ENCODE results near the gene MRPL52. TPM values are rescaled to one million over a fixed set of nuclear protein-coding genes. Genes with fewer than 3 reads are reported as not detected.
"Not testable (repeated sequence)": the region's sequence is repeated elsewhere in the genome, so short reads cannot be mapped to it uniquely, and the experiment has no call there.

The MRPL52 gene
- total RNA-seq, 5 donors from 2014 or later (not counting 1 experiment from before 2014, with no cell fraction given) = 36.5 to 70.1 (median 62.2) TPM

DNA sequence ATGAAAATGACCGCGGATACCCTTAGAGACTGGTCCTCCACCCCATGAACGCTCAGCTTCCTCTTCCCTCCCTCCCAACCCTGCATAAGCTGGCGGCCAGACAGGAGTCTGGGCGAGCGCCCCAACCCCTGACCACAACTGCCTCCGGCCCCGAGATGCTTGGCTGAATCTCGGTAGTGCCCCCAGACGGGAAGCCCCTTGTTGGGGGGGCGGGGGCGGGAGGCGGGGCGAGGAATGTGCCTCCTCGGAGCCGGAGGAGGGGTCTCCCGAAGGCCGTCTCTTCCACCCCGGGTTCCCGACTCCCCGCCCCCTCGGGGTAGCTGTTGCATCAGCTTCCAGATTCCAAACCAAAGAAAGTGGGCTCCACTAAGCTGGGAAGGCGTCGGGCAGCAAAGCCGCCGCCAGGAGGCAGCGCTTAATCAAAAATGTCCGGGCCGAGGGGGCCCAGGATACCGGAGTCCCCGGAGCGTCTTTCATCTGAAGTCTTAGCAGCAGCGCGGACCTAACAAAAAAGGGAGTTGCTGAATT lies 7.1 kb upstream of the MRPL52 start:
- Mint-ChIP-seq H3K36me3 (no peaks in the 10 kb centered on the region), H3K4me3 (peak overlapping the region; percentile 41 to 54 (median 50)), H3K4me1 (peaks cover 15 to 22% (median 17%) of the 10 kb centered on the region in 3 donors), H3K9me3 (no peaks in the 10 kb centered on the region), H3K27ac (no peak overlapping the region), H3K27me3 (peaks cover 6 to 13% of the 10 kb centered on the region in 2 donors)
- no peaks in the 10 kb centered on the region for H3K9me3 ChIP-seq
- peaks cover 0 to 55% of the 10 kb centered on the region in 2 experiments for H3K27me3 ChIP-seq (replicated peaks in 1 of 2; ENCODE audit: control insufficient read depth in 2 of 2, extremely low read depth in 1 of 2, insufficient read depth in 2 of 2, low read length in 1 of 2)
- peaks cover 7 to 21% of the 10 kb centered on the region in 2 experiments for H3K4me1 ChIP-seq (ENCODE audit: control insufficient read depth in 1 of 2, extremely low read depth in 1 of 2, insufficient read depth in 2 of 2, low read length in 2 of 2)
- H3K27ac ChIP-seq (ENCODE audit: low read length) = no peak overlapping the region
- ATAC-seq (replicated peaks in 1 of 4) (peak; percentile 89 to 93 (median 91)), DNase-seq (peak in 34 of 35 experiments; percentile 29 to 83 (median 59))
- CTCF ChIA-PET = interaction anchor here (0.6 to 3.4 kb wide), 26 partner anchors 17 to 974 kb away, joined by 3 to 46 read pairs (median 6); partner anchors contain the start of gene OXA1L (in 1 of the 2)
- H3K4me3 ChIP-seq (ENCODE audit: control insufficient read depth in 1 of 2, extremely low read depth in 1 of 2, low read length in 1 of 2) = peak overlapping the region; percentile 24 to 25
- 1% methylated on average over 22 of the region's 34 CpGs for WGBS (ENCODE audit: insufficient coverage)
- POLR2A ChIA-PET = interaction anchor here in 1 of 2 donors (0.9 kb wide), 1 partner anchor 134 kb away, joined by 4 read pairs; the partner anchor contains the start of gene HAUS4
- H3K36me3 ChIP-seq (ENCODE audit: control insufficient read depth in 2 of 2, extremely low read depth in 1 of 2, insufficient read depth in 1 of 2, low read length in 1 of 2) = no peaks in the 10 kb centered on the region

- Histone ChIP-seq H3K9me3 (no peaks in the 10 kb centered on the region), H3K4me1 (ENCODE audit: control insufficient read depth in 1 of 2, extremely low read depth in 1 of 2, insufficient read depth in 2 of 2, low read length in 2 of 2) (peaks cover 7 to 27% of the 10 kb centered on the region in 2 experiments), H3K36me3 (ENCODE audit: control insufficient read depth in 2 of 2, extremely low read depth in 1 of 2, insufficient read depth in 1 of 2, low read length in 1 of 2) (no peaks in the 10 kb centered on the region), H3K4me3 (ENCODE audit: control insufficient read depth in 1 of 2, extremely low read depth in 1 of 2, low read length in 1 of 2) (no peak overlapping the region), H3K27me3 (replicated peaks in 1 of 2; ENCODE audit: control insufficient read depth in 2 of 2, extremely low read depth in 1 of 2, insufficient read depth in 2 of 2, low read length in 1 of 2) (peaks cover 0 to 49% of the 10 kb centered on the region in 2 experiments), H3K27ac (ENCODE audit: low read length) (no peak overlapping the region)
- ChIA-PET POLR2A (interaction anchor here (0.6 to 1.0 kb wide), 3 partner anchors 8 to 158 kb away, joined by 3 to 10 read pairs (median 5); no protein-coding TSS in a partner anchor), CTCF (interaction anchor here (0.5 to 3.4 kb wide), 7 partner anchors 24 to 77 kb away, joined by 3 to 46 read pairs (median 6); no protein-coding TSS in a partner anchor)
- no peak overlapping the region for H3K27ac Mint-ChIP-seq
- DNase-seq = no peak
- H3K4me3 Mint-ChIP-seq = peak overlapping the region in 1 of 3 donors; percentile 23
- peaks cover 6 to 8% of the 10 kb centered on the region in 2 donors for H3K27me3 Mint-ChIP-seq
- ATAC-seq (replicated peaks in 1 of 4) = no peak
- no peaks in the 10 kb centered on the region for H3K36me3 Mint-ChIP-seq
- H3K4me1 Mint-ChIP-seq = peaks cover 23 to 28% (median 23%) of the 10 kb centered on the region in 3 donors
- peaks cover 0 to 3% (median 0%) of the 10 kb centered on the region in 3 donors for H3K9me3 Mint-ChIP-seq
- WGBS (ENCODE audit: insufficient coverage) = 15% methylated on average over 6 of the region's 8 CpGs
Measured at GRCh38 chr14:22824711-22825359, 4.9 kb upstream of the MRPL52 start.

- peaks cover 0 to 15% of the 10 kb centered on the region in 2 experiments for H3K27me3 ChIP-seq (replicated peaks in 1 of 2; ENCODE audit: control insufficient read depth in 2 of 2, extremely low read depth in 1 of 2, insufficient read depth in 2 of 2, low read length in 1 of 2)
- WGBS (ENCODE audit: insufficient coverage) = no CpG with 5 or more reads among the region's 12 CpGs
- H3K9me3 Mint-ChIP-seq; ATAC-seq (replicated peaks in 1 of 4); H3K27me3 Mint-ChIP-seq; DNase-seq; H3K9me3 ChIP-seq; POLR2A ChIA-PET: not testable (repeated sequence)
- peaks cover 14% of the 10 kb centered on the region for H3K36me3 Mint-ChIP-seq
- CTCF ChIA-PET = interaction anchor here in 1 of 2 donors (0.6 to 2.0 kb wide), 4 partner anchors 63 to 259 kb away, joined by 3 to 7 read pairs (median 3); partner anchors contain the start of gene OXA1L
- peaks cover 13 to 29% of the 10 kb centered on the region in 2 experiments for H3K4me1 ChIP-seq (ENCODE audit: control insufficient read depth in 1 of 2, extremely low read depth in 1 of 2, insufficient read depth in 2 of 2, low read length in 2 of 2)
- peak overlapping the region; percentile 77 for H3K27ac ChIP-seq (ENCODE audit: low read length)
- H3K4me3 Mint-ChIP-seq = peak overlapping the region; percentile 89 to 93 (median 90)
- peak overlapping the region; percentile 91 to 97 for H3K27ac Mint-ChIP-seq
- H3K36me3 ChIP-seq (ENCODE audit: control insufficient read depth in 2 of 2, extremely low read depth in 1 of 2, insufficient read depth in 1 of 2, low read length in 1 of 2) = peaks cover 0 to 22% of the 10 kb centered on the region in 2 donors
- peak overlapping the region; percentile 85 to 99 for H3K4me3 ChIP-seq (ENCODE audit: control insufficient read depth in 1 of 2, extremely low read depth in 1 of 2, low read length in 1 of 2)
- H3K4me1 Mint-ChIP-seq = peaks cover 32 to 39% (median 36%) of the 10 kb centered on the region in 3 donors
Measured at GRCh38 chr14:22829076-22829660, 519 bp upstream of the MRPL52 start.

- peaks cover 20% of the 10 kb centered on the region for H3K36me3 Mint-ChIP-seq
- POLR2A ChIA-PET = interaction anchor here in 1 of 2 donors (0.5 to 1.0 kb wide), 6 partner anchors 65 to 675 kb away, joined by 3 to 6 read pairs (median 4); partner anchors contain the start of genes ACIN1 and C14orf119
- no CpG with 5 or more reads among the region's 3 CpGs for WGBS (ENCODE audit: insufficient coverage)
Measured at GRCh38 chr14:22830443-22831010, 840 bp downstream of the MRPL52 start.

DNA sequence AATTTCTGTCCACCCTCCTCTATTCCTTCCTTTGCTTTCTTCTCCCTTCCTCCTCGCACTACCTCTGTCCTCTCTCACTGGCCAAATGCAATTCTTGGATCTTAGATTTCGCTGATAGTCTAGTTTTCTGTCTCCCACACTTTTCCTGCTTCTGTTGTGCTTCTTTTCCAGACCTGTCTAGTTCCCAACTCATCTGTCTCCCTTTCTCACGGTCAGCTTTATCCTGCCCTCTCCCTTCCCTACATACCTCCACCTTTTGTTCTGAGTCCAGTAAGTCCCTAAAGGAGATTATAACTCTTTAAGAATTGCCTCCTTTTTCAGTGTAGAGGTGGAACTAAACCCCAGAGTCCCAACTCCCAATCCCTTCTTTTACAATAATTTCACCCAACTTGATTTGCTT lies 5.8 kb downstream of the MRPL52 start:
- 100% methylated on average over 2 of the region's 3 CpGs for WGBS (ENCODE audit: insufficient coverage)

More at GRCh38 chr14:22830443-22831010, 840 bp downstream of the MRPL52 start:
- CTCF ChIA-PET = interaction anchor here (0.6 to 2.0 kb wide), 8 partner anchors 22 to 261 kb away, joined by 3 to 7 read pairs (median 4); partner anchors contain the start of genes DAD1 (in 1 of the 2) and PSMB5 (in 1 of the 2)
- H3K36me3 ChIP-seq (ENCODE audit: control insufficient read depth in 2 of 2, extremely low read depth in 1 of 2, insufficient read depth in 1 of 2, low read length in 1 of 2) = peaks cover 4 to 27% of the 10 kb centered on the region in 2 donors
- peak overlapping the region; percentile 85 to 99 for H3K4me3 ChIP-seq (ENCODE audit: control insufficient read depth in 1 of 2, extremely low read depth in 1 of 2, low read length in 1 of 2)
- Mint-ChIP-seq H3K27me3 (no peaks in the 10 kb centered on the region), H3K4me1 (peaks cover 22 to 32% (median 28%) of the 10 kb centered on the region in 3 donors), H3K9me3 (peaks cover 0 to 3% (median 0%) of the 10 kb centered on the region in 3 donors), H3K27ac (peak overlapping the region; percentile 91 to 97), H3K4me3 (peak overlapping the region; percentile 89 to 93 (median 90))
- H3K4me1 ChIP-seq (ENCODE audit: control insufficient read depth in 1 of 2, extremely low read depth in 1 of 2, insufficient read depth in 2 of 2, low read length in 2 of 2) = peaks cover 7 to 19% of the 10 kb centered on the region in 2 experiments
- ATAC-seq (replicated peaks in 1 of 4) (peak; percentile 7 to 25 (median 15)), DNase-seq (peak in 2 of 35 experiments; percentile 19 to 31)
- peaks cover 0 to 11% of the 10 kb centered on the region in 2 experiments for H3K27me3 ChIP-seq (replicated peaks in 1 of 2; ENCODE audit: control insufficient read depth in 2 of 2, extremely low read depth in 1 of 2, insufficient read depth in 2 of 2, low read length in 1 of 2)
- no peak overlapping the region for H3K27ac ChIP-seq (ENCODE audit: low read length)
- no peaks in the 10 kb centered on the region for H3K9me3 ChIP-seq

More for the DNA sequence above, 5.8 kb downstream of the MRPL52 start:
- Mint-ChIP-seq H3K36me3 (peaks cover 20% of the 10 kb centered on the region), H3K27me3 (peaks cover 9 to 24% of the 10 kb centered on the region in 2 donors), H3K4me3 (peak overlapping the region in 1 of 3 donors; percentile 90), H3K4me1 (peaks cover 18 to 31% (median 25%) of the 10 kb centered on the region in 3 donors), H3K9me3 (no peaks in the 10 kb centered on the region), H3K27ac (peak overlapping the region; percentile 0 to 29)
- no peak overlapping the region for H3K27ac ChIP-seq (ENCODE audit: low read length)
- no peaks in the 10 kb centered on the region for H3K9me3 ChIP-seq
- DNase-seq = no peak
- peaks cover 9 to 28% of the 10 kb centered on the region in 2 experiments for H3K4me1 ChIP-seq (ENCODE audit: control insufficient read depth in 1 of 2, extremely low read depth in 1 of 2, insufficient read depth in 2 of 2, low read length in 2 of 2)
- peaks cover 0 to 36% of the 10 kb centered on the region in 2 experiments for H3K27me3 ChIP-seq (replicated peaks in 1 of 2; ENCODE audit: control insufficient read depth in 2 of 2, extremely low read depth in 1 of 2, insufficient read depth in 2 of 2, low read length in 1 of 2)
- POLR2A ChIA-PET = interaction anchor here in 1 of 2 donors (1.2 kb wide), 1 partner anchor 28 kb away, joined by 3 read pairs; no protein-coding TSS in a partner anchor
- H3K4me3 ChIP-seq (ENCODE audit: control insufficient read depth in 1 of 2, extremely low read depth in 1 of 2, low read length in 1 of 2) = no peak overlapping the region
- ATAC-seq (replicated peaks in 1 of 4) = no peak
- CTCF ChIA-PET = interaction anchor here (0.7 to 1.5 kb wide), 3 partner anchors 17 to 266 kb away, joined by 3 to 5 read pairs (median 3); no protein-coding TSS in a partner anchor
- H3K36me3 ChIP-seq (ENCODE audit: control insufficient read depth in 2 of 2, extremely low read depth in 1 of 2, insufficient read depth in 1 of 2, low read length in 1 of 2) = peaks cover 4 to 27% of the 10 kb centered on the region in 2 donors
